NOMO-1 treated with DMSO at 0.1 percent for 48 hours (cell line): Measurements from ENCODE around the gene FZD2.
"Not testable (repeated sequence)": the region's sequence is repeated elsewhere in the genome, so short reads cannot be mapped to it uniquely, and the experiment has no call there.

ENCODE experiments used
- DNase-seq: peaks from one replicate; lab custom pipeline; 2025; ENCODE audit not compliant: unreplicated experiment; lab: John Stamatoyannopoulos, UW

The FZD2 gene

GRCh38 chr17:44575403-44575802, 18.1 kb downstream of the FZD2 start:
- no peak for DNase-seq

GRCh38 chr17:44578947-44579346, 21.7 kb downstream of the FZD2 start:
- no peak for DNase-seq

GRCh38 chr17:44581868-44582267, 24.6 kb downstream of the FZD2 start:
- no peak for DNase-seq

GRCh38 chr17:44584443-44584842, 27.2 kb downstream of the FZD2 start:
- no peak for DNase-seq

GRCh38 chr17:44585315-44585714, 28.0 kb downstream of the FZD2 start:
- no peak for DNase-seq

GRCh38 chr17:44587339-44587738, 30.1 kb downstream of the FZD2 start:
- DNase-seq: no peak

GRCh38 chr17:44589316-44590071, 32.2 kb downstream of the FZD2 start:
- no peak for DNase-seq

- not testable (repeated sequence) for DNase-seq
Measured at GRCh38 chr17:44590072-44590462, 32.8 kb downstream of the FZD2 start.

- not testable (repeated sequence) for DNase-seq
Measured at GRCh38 chr17:44590762-44591161, 33.5 kb downstream of the FZD2 start.

GRCh38 chr17:44591206-44591605, 33.9 kb downstream of the FZD2 start:
- no peak for DNase-seq

GRCh38 chr17:44593156-44593555, 35.9 kb downstream of the FZD2 start:
- no peak for DNase-seq

- no peak for DNase-seq
Measured at GRCh38 chr17:44595216-44595775, 38.0 kb downstream of the FZD2 start.

GRCh38 chr17:44598329-44598728, 41.0 kb downstream of the FZD2 start:
- DNase-seq: no peak

- DNase-seq: no peak
Measured at GRCh38 chr17:44598932-44599297, 41.6 kb downstream of the FZD2 start.

- DNase-seq: no peak
Measured at GRCh38 chr17:44599298-44600175, 42.3 kb downstream of the FZD2 start.

GRCh38 chr17:44601539-44601938, 44.3 kb downstream of the FZD2 start:
- DNase-seq: no peak

- no peak for DNase-seq
Measured at GRCh38 chr17:44601973-44602372, 44.7 kb downstream of the FZD2 start.

- DNase-seq: no peak
Measured at GRCh38 chr17:44602390-44602789, 45.1 kb downstream of the FZD2 start.

GRCh38 chr17:44602970-44603369, 45.7 kb downstream of the FZD2 start:
- DNase-seq: no peak

- no peak for DNase-seq
Measured at GRCh38 chr17:44604116-44604761, 47.0 kb downstream of the FZD2 start.

- no peak for DNase-seq
Measured at GRCh38 chr17:44604768-44605485, 47.6 kb downstream of the FZD2 start.
